DMS153 (cell line): ENCODE results near the gene CHPF2.

Source experiments
- DNase-seq: peaks from one replicate; lab custom pipeline; 2025; lab: John Stamatoyannopoulos, UW

The CHPF2 gene, protein sequence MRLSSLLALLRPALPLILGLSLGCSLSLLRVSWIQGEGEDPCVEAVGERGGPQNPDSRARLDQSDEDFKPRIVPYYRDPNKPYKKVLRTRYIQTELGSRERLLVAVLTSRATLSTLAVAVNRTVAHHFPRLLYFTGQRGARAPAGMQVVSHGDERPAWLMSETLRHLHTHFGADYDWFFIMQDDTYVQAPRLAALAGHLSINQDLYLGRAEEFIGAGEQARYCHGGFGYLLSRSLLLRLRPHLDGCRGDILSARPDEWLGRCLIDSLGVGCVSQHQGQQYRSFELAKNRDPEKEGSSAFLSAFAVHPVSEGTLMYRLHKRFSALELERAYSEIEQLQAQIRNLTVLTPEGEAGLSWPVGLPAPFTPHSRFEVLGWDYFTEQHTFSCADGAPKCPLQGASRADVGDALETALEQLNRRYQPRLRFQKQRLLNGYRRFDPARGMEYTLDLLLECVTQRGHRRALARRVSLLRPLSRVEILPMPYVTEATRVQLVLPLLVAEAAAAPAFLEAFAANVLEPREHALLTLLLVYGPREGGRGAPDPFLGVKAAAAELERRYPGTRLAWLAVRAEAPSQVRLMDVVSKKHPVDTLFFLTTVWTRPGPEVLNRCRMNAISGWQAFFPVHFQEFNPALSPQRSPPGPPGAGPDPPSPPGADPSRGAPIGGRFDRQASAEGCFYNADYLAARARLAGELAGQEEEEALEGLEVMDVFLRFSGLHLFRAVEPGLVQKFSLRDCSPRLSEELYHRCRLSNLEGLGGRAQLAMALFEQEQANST

DNA sequence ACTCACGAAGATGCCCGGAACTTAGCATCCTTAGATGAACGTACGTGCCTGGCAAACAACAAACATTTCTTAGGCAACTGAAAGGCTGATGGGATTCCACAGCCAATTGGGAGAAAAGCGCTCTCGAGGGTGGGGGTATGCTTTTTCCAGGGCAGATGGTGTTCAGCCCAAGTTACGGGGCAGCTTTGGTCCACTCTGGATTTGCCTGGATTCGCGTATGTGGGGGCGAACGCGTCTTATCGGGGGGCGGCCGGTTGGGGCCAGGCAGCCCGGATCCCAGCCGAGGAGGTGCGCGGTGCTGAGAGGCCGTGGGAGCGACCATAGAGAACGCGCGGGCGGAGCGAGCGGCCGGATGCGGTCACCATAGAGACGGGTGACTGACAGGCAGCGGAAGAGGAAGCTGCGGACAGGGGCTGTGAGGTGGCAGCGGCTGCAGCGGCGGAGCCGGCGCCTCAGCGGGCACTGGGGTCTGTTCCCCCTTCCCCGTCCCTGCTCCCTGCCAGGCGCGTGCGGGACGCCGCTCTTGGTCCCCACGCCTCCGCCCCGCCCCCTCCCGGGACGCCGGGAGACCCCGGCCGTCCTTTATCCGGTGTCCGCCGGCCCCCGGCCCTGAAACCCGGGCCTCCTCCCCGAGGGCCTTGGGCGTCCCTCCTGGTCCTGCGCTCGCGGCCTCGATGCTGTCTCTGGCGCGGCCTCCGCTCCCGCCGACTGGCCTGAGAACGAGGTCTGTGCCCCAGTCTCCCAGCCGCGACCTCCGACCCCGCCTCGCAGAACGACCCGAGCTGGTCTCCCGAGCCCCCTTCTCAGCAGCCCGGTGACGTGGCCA, at the start of gene CHPF2:
Gene CHPF2, plus strand, starts transcription at position 393 of the 826 bp plus-strand sequence. CDS start 1,529 bp downstream, outside the sequence.
- peak; percentile 63 for DNase-seq

DNA sequence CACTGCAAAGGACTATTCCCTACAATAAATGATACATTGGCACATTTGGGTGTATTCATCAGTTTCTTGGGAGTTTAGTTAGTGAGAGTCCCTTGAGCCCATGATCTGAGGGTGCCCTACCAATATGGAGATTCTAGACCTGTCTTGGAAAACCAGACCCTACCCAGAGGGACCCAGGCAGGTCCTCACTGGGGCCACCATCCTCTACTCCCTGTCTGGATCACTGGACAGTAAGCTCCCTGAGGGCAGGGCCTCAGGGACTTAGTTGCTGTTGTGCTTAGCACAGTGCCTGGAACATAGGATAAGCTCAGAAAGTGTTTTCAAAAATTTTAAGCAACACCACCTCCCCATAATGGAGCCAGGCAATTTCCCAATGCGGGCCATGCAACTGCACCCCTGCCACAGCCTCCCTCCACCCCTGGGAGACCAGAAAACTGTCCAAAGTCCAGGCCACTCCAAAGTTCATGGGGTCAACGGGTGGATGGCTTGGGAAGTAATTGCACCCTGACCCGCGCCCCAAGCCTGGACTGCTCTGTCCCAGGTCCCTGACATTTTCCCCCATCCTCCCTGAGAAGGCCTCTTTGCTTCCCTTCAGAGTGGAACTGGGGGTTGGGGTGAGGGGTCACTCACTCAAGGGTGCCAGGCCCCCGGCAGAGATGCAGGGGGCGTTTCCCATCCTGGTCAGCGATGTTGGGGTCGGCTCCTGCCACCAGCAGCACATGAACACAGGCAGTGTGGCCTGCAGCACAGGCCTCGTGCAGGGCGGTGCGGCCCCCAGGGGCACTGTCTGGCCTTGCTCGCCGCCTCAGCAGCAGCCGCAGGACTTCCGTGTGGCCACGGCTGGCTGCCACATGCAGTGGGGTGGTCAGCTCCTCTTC, 46.3 kb upstream of the CHPF2 start:
- no peak for DNase-seq

DNA sequence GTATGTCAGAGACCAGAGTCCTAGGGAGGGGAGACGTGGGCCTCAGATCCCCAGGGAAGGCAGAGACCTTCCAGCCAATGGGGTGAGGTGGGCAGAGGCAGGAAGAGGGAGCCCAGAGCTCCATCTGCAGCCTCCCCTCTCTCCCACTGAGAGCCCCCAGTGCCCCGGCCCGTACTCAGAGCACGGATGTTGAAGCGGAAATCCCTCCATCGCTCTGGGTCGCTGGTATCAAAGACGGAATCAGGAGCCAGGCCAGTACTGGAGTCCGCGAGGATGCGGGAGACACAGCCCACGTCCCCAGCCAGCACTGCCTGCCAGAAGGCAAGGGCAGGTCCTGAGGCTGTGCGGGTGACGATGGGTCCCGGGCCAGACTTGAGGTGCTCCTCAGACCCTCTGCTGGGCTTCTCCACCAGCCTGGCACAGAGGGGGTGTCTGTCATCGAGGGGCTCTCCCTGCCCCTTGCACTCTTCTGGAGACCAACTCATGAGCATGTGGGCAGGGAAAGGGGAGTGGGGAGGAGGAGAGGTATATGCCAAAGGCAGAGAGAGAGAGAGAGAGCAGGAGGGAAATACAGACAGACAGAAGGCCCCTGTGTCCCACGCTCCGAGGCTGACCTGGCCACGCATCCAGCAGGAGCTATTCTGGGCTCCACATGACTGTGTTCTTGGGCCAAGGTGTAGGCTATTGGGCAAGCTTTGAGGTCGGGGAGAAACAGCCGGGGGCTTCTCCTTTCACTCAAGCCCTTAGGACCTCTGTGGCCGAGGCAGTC, 45.5 kb upstream of the CHPF2 start, which contains the start of gene ASB10:
Gene ASB10, minus strand, starts transcription at position 611 of the 769 bp plus-strand sequence. Its CDS starts 120 bp downstream, at position 491.
- DNase-seq, result no peak

DNA sequence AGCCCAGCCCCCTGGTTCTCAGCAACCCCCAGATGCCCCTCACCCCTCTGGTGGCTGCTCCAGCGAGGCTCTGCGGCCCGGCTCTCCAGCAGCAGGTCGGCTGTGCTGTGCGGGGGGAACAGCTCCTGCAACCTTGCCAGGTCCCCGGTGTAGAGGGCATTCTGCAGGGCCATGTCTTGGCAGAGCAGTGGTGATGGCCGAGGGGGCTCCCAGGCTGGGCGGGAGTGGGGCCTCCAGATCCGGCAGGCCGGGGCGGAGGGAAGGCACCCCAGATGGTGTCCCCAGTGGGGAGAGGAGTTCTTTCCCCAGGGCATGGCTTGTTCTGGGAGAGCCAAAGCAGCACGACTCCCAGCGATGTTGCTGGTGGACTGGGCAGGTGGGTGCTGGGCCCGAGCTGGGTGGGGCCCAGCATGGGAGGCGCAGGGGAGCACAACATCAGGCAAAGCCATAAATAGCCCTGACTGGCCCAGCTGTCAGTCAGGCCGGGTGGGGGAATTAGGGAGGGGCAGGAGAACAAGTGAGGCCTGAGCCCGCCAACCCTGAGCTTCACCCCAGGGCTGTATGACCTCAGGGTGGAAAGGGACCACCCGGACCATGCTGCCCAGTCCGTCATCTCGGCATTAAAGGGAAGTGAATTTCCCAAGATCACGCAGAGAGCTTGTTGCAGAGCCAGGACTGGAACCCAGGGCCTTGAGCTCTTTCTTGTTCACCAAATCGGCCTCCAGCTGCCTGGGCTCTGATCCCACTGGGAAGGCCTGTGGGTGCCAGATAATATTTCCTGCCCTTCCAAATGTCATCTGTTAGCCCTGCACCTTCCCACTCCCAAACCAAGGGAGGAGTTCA, 44.7 kb upstream of the CHPF2 start:
- no peak for DNase-seq

DNA sequence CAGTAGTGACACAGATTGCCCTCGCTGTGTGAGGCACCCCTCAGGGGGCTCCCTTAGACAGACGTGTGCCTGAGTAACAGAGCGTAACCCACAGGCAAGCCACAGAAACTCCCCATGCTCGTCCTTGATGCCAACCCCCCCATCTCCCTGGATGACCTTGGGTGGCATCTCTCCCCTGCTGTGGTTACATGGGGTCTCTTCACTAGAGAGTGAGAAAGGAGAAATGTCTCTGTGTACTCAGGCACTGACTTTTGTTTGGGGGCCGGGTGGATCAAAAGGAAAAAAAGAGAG, 44.1 kb upstream of the CHPF2 start:
- DNase-seq, result no peak

DNA sequence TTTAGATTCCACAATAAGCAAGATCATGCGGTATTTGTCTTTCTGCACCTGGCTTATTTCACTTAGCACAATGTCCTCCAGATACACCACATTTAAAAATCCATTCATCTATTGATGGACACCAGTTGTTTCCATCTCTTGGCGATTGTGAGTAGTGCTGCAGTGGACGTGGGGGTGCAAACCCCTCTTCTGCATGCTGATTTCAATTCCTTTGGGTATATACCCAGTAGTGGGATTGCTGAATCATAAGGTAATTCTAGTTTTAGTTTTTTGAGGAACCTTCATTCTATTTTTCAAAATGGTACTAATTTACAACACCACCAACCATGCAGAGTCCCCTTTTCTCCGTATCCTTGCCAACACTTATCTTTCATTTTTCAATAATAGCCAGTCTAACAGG, 43.2 kb upstream of the CHPF2 start:
- DNase-seq, result no peak

DNA sequence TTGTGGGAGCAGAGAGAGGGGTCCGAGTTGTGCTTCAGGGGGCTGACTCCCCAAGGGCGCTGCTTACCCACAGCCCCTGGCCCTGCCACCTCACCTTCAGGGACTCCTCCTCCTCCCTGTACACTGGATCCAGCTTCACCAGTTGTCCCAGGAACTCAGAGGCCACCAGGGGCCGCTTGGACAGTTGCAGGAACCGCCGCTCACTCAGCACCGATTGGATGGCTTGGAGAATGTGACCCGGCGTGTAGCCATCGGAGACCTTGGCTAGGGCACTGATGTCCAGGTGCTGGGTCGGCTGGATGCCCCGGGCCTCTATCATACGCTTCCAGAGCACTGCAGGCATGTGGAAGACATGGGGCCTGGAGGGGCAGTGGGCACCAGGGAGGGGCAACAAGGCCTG, 40.7 kb upstream of the CHPF2 start:
- no peak for DNase-seq

DNA sequence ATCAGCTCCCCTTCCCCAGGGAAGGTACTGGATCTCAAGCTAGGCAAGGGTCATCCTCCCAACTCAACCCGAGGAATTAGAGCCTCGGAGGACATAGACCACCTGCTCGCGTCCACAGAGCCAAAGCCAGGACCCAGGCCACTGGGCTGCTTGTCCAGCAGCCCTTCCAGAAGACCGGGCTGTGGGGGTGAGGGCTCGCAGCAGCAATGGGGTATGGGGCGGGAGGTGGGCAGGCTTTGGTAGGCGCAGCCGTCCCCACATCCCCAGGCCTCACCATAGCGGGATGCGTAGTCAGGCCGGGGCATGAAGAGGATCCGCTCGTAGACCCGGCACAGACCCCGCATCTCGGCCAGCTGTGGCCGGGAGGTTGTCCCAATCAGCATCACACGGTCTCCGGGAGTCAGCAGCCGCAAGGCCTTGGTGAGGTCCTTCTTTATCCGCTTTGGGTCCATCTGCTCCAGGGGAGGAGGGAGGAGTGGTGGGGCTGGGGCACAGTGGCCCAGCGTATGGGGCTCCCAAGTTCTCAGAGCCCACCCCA, 40.2 kb upstream of the CHPF2 start:
- DNase-seq, result no peak

DNA sequence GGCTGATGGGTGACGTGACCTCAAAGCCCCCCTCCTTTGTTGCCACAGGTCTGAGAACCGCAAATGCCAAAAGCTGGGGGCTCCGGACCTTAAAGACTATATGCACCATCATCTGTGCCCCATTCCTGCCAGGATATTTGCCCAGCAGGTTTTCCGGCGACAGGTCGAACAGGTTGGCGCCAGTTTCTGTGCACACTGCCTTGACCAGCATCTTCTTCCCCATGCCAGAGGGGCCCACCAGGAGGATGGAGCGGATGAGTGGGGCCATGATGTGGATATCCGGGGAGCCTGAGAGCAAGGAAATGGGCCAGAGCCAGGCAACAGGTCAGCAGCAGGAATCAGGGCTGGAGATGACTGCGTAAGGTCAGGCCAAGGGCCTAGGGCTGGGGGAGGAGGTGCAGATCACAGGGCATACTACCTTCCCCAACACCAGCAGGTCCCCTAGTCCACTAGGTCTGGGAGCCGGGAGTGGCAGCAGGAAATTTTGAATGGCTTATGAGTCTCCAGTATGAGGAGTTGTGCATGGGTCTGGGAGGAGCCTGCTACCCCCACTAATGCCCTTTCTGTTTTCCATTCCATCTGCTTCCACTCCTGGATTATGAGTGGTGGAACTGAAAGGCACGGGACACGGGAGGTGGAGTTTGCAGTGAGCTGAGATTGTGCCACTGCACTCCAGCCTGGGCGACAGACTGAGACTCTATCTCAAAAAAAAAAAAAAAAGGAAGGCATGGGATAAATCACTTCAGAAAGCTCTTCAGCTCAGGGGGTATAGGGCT, 38.9 kb upstream of the CHPF2 start:
- DNase-seq, result no peak

DNA sequence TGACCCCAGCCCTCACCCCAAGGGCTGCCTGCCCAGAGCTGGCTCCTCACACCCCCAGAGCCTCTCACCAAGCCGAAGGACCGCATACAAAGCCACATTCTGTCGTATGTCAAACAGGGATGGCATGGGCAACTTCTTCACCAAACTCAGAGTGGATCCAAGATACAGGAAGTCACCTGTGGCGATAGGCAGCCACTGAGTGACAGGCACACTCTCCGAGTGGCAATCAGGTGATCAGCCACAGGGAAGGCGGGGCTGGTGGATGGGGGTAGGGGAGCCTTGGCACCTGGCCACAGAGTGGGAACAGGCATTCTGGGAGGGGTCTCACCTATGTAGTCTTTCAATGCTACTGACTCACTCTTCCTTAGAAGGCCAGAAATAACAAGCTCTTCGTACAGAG, 38.1 kb upstream of the CHPF2 start:
- DNase-seq, result no peak

DNA sequence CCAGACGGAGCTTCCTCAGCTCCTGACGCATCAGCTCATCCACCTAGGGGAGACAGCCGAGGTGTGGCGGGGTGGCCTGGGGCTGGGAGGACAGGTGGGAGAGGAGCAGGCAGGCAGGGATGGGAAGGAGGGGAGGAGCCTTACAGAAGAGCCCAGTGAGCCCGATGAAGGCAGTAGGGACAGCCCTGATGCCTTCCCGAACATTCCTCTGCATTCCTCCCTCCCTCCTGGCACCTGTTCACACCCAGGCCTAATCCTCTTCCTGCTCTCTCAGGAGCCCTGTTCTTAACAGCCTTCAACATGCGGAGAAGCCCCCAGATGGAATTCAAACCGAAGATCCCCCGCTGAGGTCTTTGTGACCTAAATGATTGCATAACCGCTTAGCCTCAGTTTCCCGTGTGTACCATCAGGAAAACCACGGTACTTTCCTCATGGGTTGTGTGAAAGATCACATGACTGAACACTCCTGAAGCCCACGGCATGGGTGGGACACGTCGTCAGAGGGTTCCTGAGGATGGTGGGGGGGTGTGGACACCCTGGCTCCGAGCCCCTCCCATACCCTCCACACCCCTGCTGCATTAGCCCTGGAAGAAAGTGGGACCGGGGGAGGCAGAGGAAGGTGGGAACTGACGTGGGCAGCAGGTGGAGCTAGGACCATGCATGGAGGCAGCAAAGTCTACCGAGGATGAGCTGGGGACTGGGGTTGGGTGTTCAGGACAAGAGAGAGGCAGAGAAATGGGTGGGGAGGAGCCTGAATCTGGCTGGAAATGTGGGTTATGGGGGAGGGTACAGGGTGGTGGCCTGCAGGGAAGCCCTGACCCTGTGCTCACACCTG, 36.5 kb upstream of the CHPF2 start:
- no peak for DNase-seq

DNA sequence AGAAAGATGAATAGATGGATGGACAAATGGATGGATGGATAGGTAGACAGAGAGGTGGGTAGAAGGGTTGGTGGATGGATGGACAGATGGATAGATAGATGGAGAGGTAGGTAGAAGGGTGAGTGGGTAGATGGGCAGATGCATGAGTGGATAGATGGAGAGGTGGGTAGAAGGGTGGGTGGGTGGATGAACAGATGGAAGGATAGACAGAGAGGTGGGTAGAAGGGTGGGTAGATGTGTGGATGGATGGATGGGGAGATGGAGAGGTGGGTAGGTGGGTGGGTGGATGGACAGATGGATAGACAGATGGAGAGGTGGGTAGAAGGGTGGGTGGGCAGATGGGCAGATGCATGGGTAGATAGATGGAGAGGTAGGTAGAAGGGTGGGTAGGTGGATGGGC, 34.4 kb upstream of the CHPF2 start:
- DNase-seq, result no peak

DNA sequence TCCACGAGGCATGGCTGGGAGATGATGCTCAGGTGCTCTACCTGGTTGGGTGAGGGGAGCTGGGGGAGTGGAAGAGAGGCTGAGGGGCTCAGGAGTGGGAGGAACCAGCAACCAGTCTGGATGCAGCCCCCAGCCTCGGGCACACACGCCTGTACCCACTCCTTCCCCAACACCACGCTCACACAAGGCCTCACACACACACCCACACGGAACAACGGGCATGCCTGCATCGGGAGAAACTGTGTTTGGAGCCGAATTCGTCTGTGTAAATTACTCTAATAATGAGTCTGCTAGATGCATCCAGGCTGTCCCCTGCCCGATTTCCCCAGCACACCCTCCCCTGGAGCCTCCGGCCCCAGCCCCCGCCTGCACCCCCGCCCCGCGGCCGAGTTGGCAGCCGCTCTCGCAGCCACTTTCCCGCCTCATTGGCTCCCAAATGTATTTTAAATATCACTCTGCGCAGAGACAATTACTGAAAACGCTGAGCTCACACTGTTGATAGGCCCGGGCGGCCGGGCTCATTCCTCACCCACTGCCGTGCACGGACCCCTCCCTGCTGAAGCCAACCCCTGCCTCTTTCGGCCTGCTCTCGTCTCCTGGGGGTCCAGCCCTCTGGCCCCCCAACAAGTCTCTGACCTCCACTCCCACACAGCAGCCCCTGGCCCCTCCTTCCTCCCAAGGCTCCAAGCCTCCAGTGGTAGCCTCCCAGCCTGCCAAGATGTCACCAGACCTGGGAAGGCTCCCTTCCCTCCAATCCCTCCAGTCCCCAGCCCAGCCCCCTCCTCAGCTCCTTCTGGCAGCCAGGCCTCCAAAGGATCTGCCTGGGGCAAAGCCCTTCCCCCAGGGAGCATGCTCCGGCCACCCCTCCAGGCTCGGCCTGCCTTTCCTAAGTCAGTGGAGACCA, 33.1 kb upstream of the CHPF2 start:
- no peak for DNase-seq

DNA sequence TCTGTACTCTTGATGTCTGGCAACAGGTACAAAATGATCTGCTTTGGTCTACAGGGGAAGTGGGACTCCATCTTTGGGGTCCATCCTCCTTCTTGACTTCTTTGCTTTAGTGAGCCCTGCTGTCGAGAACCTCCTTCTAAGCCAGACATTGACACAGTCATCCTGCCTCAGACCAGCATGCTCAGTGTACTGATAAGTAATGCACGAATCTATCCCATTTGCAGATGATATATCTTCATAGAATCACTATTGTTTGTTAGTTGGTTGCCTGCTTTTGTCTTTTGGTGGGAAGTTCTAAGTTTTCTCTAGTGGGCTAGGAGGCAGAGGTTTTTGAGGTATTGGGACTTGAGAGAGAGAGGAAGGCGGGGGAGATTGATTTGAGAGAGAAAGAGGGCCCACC, 30.9 kb upstream of the CHPF2 start:
- DNase-seq, result no peak

DNA sequence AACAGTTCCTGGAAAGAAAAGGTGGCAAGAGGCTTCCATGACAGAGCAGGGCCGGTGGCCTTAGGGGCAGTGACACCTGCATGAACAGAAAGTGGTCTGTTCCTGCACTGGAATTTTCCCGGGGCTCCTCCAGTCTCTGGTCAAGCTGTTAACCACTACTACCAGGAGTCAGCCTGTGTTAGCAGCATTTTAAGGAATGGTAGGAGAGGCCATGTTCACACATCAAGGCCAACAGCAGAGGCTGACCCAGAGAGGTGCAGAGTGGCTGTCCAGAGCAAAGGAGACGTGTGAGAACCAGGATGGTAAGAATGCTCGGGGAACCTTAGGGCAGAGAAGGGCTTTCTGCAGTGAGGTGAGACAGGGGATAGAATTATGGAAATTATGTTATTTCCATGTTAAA, 30.5 kb upstream of the CHPF2 start:
- no peak for DNase-seq

DNA sequence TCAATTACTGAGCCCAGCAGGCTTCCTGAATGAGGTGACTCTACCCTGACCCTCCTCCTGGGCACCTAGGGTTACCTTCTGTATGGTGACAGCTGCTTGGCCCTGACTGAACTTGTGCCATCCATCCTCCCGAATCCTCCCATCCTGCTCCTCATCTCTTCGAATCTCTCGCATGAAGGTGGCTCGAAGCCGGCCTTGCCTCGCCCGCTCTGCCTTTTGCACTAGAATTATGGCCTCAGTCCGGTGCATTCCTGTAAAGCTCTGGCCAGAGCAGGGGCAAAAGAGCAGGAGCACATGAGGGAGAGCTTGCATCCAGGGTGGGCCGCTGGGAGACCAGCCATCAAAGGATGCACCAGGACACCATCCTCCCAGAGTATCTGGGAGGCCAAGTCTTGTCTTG, 29.4 kb upstream of the CHPF2 start:
- DNase-seq, result no peak
